ENCODE measurements around the gene NCBP3.

DNA sequence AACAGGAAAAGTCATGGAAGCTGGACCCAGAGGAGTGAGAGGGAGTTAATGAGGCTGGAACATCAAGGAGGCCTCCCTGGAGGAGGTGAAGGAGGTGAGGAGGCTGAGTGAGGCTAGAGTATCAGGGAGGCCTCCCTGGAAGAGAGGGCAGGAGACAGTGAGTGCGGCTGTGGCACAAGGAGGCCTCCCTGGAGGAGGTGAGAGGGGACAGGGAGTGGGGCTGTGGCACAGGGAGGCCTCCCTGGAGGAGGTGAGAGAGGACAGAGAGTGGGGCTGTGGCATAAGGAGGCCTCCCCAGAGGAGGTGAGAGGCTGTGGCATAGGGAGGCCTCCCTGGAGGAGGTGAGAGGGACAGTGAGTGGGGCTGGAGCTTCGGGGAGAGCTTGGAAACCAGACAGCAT, 41.3 kb upstream of the NCBP3 start:
- TF ChIP-seq CTCF (IDR thresholded peaks at IDR 0.05; ENCODE audit: low read depth, low read length, missing input control) (no peak), REST (IDR thresholded peaks at IDR 0.05) (no peak), JUND (IDR thresholded peaks at IDR 0.05) (no peak)
